Stomach (tissue), 9 donors: ENCODE data around the gene RAB43. TPM values are rescaled to one million over a fixed set of nuclear protein-coding genes. Genes with fewer than 3 reads are reported as not detected.

Source experiments
- DNase-seq, 2 donors: peaks; one replicate each; pipeline versions ENCODE4 v3.0.0 to v3.0.0-alpha.2; 2013 to 2019
- H3K27ac ChIP-seq, 5 donors: fragments of 200-600 bp in 4 of 5; sonication (generic) in 4 of 5; one replicate each; pipeline ENCODE4 v1.5.1; 2013 to 2019; ENCODE audit warnings: mild to moderate bottlenecking in 1 of 5, moderate library complexity in 1 of 5
- H3K27me3 ChIP-seq, 3 donors: fragments of 200-600 bp; sonication (generic); one replicate each; pipeline ENCODE4 v1.5.1; 2017 to 2019; ENCODE audit warnings: mixed run types in 1 of 3
- H3K36me3 ChIP-seq, 4 donors: fragments of 200-600 bp; sonication (generic); 1 replicate in 3 of 4; 2 replicates in 1 of 4; pipeline ENCODE4 v1.5.1; 2016 to 2019
- H3K4me1 ChIP-seq, 4 donors: fragments of 200-600 bp; sonication (generic); one replicate each; pipeline ENCODE4 v1.5.1; 2016 to 2019
- H3K4me3 ChIP-seq, 4 donors: fragments of 200-600 bp; sonication (generic) in 3 of 4; one replicate each; pipeline ENCODE4 v1.5.1; 2016 to 2019; ENCODE audit warnings: mild to moderate bottlenecking in 1 of 4
- H3K9me3 ChIP-seq, 4 donors: fragments of 200-600 bp; sonication (generic); one replicate each; pipeline ENCODE4 v1.5.1; 2016 to 2019
- EP300 ChIP-seq: sonication (generic); formaldehyde crosslinking; IDR thresholded peaks from one replicate; pipeline ENCODE4 v1.6.1; 2017; ENCODE audit warnings: antibody characterized with exemption
- POLR2A ChIP-seq, 4 donors: fragments of 450-650 bp; IDR thresholded peaks; one replicate each; pipeline ENCODE4 v1.6.1; 2016; ENCODE audit warnings: antibody characterized with exemption in 4 of 4, control low read depth in 2 of 4, mild to moderate bottlenecking in 1 of 4, moderate library complexity in 1 of 4
- POLR2AphosphoS5 ChIP-seq, 3 donors: sonication (generic); formaldehyde crosslinking; IDR thresholded peaks; one replicate each; pipeline ENCODE4 v1.6.1; 2016; ENCODE audit warnings: antibody characterized with exemption in 3 of 3
- WGBS, 5 donors: extraction: QIAGEN DNeasy Blood & Tissue Kit in 3 of 5; methylation state at CpG; one replicate each; pipeline versions ENCODE4 v1.1.5 to v1.1.7; 2013 to 2018; 5-methylcytosine and 5-hydroxymethylcytosine counted together
- intact Hi-C: fragments of 100-400 bp; cut with DNase I; formaldehyde crosslinking; loops from one replicate; pipeline ENCODE4 v1.15.1; 2023; ENCODE audit warnings: low total_unique reads
- polyA plus RNA-seq, 3 donors: library from polyadenylated mRNA; stranded (reverse); fragments of 200-250 nt; gene quantifications; one replicate each; pipeline ENCODE4 v1.2.3, GENCODE V29; 2013
- total RNA-seq, 5 donors: library from RNA; depleted of rRNA; stranded (reverse); fragments of >200 nt; gene quantifications; one replicate each; pipeline versions ENCODE4 v1.1.0 to v1.2.3, GENCODE V29; 2014 to 2016
- TF ChIP-seq, protein P1 (sequence below), 7 experiments: fragments of 450-650 bp in 4 of 7; fragments of 200-600 bp in 3 of 7; sonication (generic) in 3 of 7; IDR thresholded peaks; one replicate each; pipeline ENCODE4 v1.5.1; 2016 to 2019; ENCODE audit warnings: antibody characterized with exemption in 7 of 7, control low read depth in 2 of 7, mild to moderate bottlenecking in 1 of 7
- donor health status: healthy with polysubstance abuse.
- donor health status: Bipolar disorder and iron deficiency.
- donor health status: healthy.

The RAB43 gene
- total and polyA plus RNA-seq, 8 donors, result 4.3 to 70.6 (median 17.4) TPM

DNA sequence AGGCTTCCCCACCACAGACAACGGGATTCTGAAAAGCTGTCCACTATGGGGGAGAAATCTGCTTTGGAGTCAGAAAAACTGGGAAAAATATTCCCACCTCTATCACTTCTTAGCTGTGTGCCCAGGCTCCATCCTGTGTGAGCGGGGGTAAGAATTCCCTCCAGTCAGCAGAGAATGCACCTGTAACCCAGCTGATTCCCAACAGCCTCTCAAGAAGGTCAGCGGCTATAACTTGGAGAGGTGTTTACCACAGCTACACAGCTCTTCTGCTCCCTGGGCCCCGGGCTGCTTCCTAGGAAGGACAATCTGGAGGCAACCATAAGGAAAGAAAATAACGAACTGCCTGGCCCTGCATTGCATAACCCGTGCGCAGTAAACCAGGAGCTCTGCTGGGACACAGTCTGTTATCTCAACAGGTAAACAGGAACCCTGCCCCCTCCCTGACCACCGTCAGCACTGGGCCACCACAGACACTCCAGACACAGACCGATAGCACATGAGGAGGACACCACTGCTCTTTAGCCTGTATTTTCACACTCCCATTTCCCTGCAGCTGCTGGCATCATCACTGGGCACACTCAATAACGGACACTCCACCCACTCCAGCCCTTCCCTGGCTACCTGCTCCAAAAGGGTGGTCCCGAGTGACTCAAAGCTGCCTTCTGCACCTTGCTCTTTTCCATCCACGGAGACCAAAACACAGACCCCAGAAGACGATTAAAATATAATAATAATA lies 2.1 kb downstream of the RAB43 start:
- no peaks in the 10 kb centered on the region for H3K27me3 ChIP-seq
- DNase-seq, result peak; percentile 56 to 65
- H3K36me3 ChIP-seq, result peaks cover 8 to 28% (median 18%) of the 10 kb centered on the region in 4 donors
- H3K4me1 ChIP-seq, result peaks cover 44 to 73% (median 68%) of the 10 kb centered on the region in 4 donors
- H3K27ac ChIP-seq, result peak overlapping the region; percentile 96 to 97 (median 96)
- 8 to 29% (median 16%) methylated on average over 10 to 13 of the region's 13 CpGs for WGBS, 5 donors
- no peaks in the 10 kb centered on the region for H3K9me3 ChIP-seq
- TF ChIP-seq EP300 (no peak), POLR2AphosphoS5 (IDR thresholded peaks at IDR 0.05) (peak in 1 of 3 donors; percentile 26), POLR2A (IDR thresholded peaks at IDR 0.05) (no peak)
- TF ChIP-seq, protein P1, sequence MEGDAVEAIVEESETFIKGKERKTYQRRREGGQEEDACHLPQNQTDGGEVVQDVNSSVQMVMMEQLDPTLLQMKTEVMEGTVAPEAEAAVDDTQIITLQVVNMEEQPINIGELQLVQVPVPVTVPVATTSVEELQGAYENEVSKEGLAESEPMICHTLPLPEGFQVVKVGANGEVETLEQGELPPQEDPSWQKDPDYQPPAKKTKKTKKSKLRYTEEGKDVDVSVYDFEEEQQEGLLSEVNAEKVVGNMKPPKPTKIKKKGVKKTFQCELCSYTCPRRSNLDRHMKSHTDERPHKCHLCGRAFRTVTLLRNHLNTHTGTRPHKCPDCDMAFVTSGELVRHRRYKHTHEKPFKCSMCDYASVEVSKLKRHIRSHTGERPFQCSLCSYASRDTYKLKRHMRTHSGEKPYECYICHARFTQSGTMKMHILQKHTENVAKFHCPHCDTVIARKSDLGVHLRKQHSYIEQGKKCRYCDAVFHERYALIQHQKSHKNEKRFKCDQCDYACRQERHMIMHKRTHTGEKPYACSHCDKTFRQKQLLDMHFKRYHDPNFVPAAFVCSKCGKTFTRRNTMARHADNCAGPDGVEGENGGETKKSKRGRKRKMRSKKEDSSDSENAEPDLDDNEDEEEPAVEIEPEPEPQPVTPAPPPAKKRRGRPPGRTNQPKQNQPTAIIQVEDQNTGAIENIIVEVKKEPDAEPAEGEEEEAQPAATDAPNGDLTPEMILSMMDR (IDR thresholded peaks at IDR 0.05), result no peak
- intact Hi-C loops, result no loop called here
- peak overlapping the region; percentile 76 to 88 (median 84) for H3K4me3 ChIP-seq

DNA sequence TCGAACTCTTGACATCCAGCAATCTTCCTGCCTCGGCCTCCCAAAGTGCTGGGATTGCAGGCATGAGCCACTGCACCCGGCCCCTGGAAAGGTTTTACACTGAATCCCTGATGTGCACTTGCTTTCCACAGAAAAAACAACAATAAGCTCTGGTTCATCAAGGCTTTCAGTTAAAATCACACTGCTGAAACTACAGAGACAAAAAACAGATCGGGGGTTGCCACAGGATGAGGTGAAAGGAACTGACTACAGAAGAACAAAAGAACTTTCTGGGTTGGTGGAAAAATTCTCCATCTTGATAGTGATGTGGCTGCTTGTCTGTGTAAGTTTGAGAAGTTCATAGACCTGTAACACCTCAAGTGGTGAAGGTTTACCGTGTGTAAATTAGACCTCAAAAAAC lies 2.9 kb downstream of the RAB43 start:
- H3K9me3 ChIP-seq, result no peaks in the 10 kb centered on the region
- peaks cover 44 to 73% (median 68%) of the 10 kb centered on the region in 4 donors for H3K4me1 ChIP-seq
- H3K27me3 ChIP-seq, result no peaks in the 10 kb centered on the region
- peak in 1 of 2 donors; percentile 50 for DNase-seq
- H3K4me3 ChIP-seq, result peak overlapping the region in 2 of 4 donors; percentile 76 to 85
- H3K36me3 ChIP-seq, result peaks cover 8 to 32% (median 21%) of the 10 kb centered on the region in 4 donors
- TF ChIP-seq, protein P1 (IDR thresholded peaks at IDR 0.05), result no peak
- TF ChIP-seq POLR2AphosphoS5 (IDR thresholded peaks at IDR 0.05), result no peak
- no peak for TF ChIP-seq EP300
- TF ChIP-seq POLR2A (IDR thresholded peaks at IDR 0.05), result no peak
- intact Hi-C loops, result no loop called here
- WGBS, 5 donors, result 66 to 74% (median 69%) methylated on average over 5 of the region's 5 CpGs
- H3K27ac ChIP-seq, result peak overlapping the region in 4 of 5 donors; percentile 96 to 97 (median 96)

- DNase-seq, result no peak
- no peaks in the 10 kb centered on the region for H3K27me3 ChIP-seq
- peak overlapping the region in 1 of 5 donors; percentile 55 for H3K27ac ChIP-seq
- no peak overlapping the region for H3K4me3 ChIP-seq
- H3K9me3 ChIP-seq, result no peaks in the 10 kb centered on the region
- peaks cover 8 to 48% (median 32%) of the 10 kb centered on the region in 4 donors for H3K36me3 ChIP-seq
- TF ChIP-seq EP300, result no peak
- no peak for TF ChIP-seq POLR2AphosphoS5 (IDR thresholded peaks at IDR 0.05)
- TF ChIP-seq, protein P1 (IDR thresholded peaks at IDR 0.05), result no peak
- TF ChIP-seq POLR2A (IDR thresholded peaks at IDR 0.05), result no peak
- intact Hi-C loops, result no loop called here
- peaks cover 30 to 64% (median 52%) of the 10 kb centered on the region in 4 donors for H3K4me1 ChIP-seq
These were observed 4.5 kb downstream of the RAB43 start for GRCh38 chr3:129117134-129117533.

DNA sequence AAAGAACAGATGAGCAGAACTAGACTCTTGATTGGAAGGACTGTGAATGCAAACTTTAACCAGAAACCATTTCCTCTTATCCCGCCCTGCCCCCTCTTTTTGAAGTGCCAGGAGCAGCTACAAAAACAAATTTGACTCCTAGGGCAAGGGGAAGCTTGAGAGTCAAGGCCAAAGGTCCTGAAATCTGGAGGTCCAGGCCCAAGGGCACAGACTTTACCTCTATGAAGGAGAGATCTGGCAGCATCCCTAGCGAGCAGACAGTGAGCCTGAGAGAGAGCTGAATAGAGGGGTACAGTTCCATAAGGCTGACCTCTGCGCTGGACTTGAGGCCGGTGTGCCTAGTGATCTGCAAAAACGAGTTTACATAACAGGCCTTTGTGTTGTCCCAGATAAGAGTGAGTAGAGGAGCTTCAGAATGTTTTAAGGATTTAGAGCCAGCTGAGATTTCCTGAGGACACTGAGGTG lies 5.1 kb downstream of the RAB43 start:
- TF ChIP-seq POLR2A (IDR thresholded peaks at IDR 0.05) (no peak), POLR2AphosphoS5 (IDR thresholded peaks at IDR 0.05) (no peak), EP300 (no peak)
- TF ChIP-seq, protein P1 (IDR thresholded peaks at IDR 0.05), result no peak
- 14 to 37% (median 33%) methylated on average over 5 of the region's 5 CpGs for WGBS, 5 donors
- H3K27ac ChIP-seq, result peak overlapping the region in 4 of 5 donors; percentile 2 to 55 (median 46)
- no peaks in the 10 kb centered on the region for H3K9me3 ChIP-seq
- peak in 1 of 2 donors; percentile 28 for DNase-seq
- intact Hi-C loops, result no loop called here
- H3K4me3 ChIP-seq, result peak overlapping the region in 1 of 4 donors; percentile 13
- peaks cover 30 to 62% (median 49%) of the 10 kb centered on the region in 4 donors for H3K4me1 ChIP-seq
- H3K36me3 ChIP-seq, result peaks cover 8 to 54% (median 36%) of the 10 kb centered on the region in 4 donors
- H3K27me3 ChIP-seq, result no peaks in the 10 kb centered on the region
